DMS 273 (cell line): Measurements from ENCODE around the gene ADIG.

Source experiments
- DNase-seq: peaks from one replicate; lab custom pipeline; 2025; ENCODE audit not compliant: unreplicated experiment; lab: John Stamatoyannopoulos, UW

Gene ADIG

DNA sequence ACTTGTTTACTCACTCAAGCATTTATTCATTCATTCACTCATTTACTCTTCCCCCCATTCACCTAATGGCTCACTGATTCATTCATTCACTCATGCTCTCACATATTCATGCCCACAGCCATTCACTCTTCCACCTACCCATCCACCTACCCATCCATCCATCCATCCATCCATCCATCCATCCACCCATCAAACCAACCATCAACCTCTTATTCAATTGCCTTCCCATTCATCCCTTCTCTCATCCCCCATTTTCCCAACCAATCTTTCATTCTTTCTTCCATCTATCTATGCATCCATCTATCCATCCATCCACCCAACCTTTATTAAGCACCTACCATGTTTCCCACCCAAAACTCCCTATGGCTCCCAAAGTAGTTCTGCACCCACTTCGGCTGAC is 19.1 kb downstream of the ADIG start:
- DNase-seq = no peak

GRCh38 chr20:38601216-38602184 is 20.5 kb downstream of the ADIG start, which contains the start of gene ARHGAP40:
Gene ARHGAP40 (plus strand): TSS chr20:38601809.
- DNase-seq = peak; percentile 55

DNA sequence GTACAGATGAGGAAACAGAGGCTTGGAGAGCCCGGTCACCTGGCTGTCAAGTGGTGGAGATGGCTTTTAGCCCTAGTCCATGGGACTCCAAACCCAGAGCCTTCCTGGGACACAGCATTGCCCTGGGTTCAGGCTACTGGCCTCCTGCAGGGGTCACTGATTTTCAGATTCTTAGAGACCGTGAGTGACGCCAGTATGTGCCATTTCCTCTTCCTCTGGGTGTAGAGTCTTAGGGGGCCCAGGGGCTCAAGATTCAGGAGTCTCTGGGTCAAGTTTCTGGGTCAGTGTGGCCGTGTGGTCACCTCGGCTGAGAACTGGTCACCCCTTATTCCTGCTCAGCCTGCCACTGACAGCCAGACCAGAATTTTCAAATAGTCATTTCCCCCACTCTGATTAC is 21.2 kb downstream of the ADIG start:
- no peak for DNase-seq

- DNase-seq = no peak
Measured at GRCh38 chr20:38603286-38603685, 22.3 kb downstream of the ADIG start.

- DNase-seq = no peak
Measured at GRCh38 chr20:38604873-38605303, 23.9 kb downstream of the ADIG start.

DNA sequence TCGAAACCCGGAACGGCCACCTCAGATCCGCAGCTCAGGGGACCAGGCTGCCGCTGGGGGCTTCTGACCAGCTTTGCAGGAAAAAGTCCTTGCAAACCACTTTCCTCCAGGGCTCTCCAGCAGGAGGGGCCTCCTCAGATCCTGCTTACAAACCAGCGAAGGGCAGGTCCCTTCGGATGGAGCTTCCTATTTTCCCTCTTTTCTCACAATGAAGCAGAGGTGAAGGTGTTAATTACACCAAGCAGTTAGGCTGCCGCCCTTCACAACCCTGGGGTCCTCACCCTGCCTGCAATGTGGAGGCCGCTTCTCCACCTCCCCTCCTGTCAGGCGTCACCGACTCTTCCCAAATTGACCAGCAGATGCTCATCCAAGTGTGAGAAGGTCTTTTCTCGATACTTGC is 26.4 kb downstream of the ADIG start:
- no peak for DNase-seq

- no peak for DNase-seq
Measured at GRCh38 chr20:38608188-38608587, 27.2 kb downstream of the ADIG start.

GRCh38 chr20:38609815-38610214 is 28.8 kb downstream of the ADIG start:
- DNase-seq = peak; percentile 26

GRCh38 chr20:38610521-38610920 is 29.5 kb downstream of the ADIG start:
- DNase-seq = no peak

DNA sequence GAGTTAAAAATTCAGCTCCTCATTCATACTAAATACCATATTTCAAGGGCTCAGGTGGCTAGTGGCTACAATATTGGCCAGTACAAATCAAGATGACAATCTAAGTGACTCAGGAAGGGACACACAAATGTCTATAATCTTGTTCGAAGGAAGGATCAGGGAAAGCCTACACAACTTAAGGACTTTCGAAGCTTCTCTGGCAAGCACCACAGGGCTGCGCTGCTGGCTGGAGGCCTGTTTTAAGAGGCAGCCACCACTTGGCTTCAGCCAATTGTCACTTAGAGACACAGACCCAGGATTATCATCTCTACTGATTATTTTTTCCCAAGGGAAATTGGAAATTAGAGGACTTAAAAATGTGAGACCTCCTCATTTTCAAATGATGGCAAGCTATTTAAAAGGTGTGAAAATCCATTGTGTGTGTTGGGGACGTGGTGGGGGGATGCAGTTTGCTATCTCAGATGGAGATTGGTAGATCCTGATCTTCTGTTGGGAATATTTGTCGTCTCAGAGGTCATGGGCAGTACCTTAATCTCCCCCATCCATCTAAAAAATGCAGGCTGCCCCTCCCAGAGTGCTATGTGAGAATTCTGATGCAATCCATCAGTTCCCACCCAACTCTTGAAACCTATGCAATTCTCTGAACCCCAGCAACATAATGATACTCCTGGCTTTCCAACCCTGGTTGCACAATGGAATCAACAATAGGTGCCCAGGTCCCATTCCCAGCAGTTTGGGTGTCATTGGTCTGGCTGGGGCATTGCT is 31.9 kb downstream of the ADIG start:
- DNase-seq = no peak

DNA sequence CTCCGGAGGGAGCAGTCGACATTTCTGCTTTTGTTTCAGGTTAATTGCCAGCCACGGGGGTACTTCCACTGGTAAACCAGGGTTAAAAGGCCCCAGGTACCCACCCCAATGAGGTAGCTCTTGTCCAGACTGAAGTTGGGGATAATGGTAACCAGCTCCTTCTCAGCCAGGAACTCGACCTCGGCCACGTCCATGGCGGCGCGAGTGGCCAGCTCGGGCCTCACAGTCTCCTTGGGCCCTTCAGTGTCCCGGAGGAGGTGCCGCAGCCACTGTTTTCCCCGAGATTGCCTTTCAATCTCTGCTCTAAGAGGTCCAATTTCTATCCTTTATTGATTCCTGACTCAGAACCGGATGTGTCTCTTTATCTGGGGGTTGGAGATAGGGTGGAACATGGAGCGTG is 34.3 kb downstream of the ADIG start:
- DNase-seq = no peak

DNA sequence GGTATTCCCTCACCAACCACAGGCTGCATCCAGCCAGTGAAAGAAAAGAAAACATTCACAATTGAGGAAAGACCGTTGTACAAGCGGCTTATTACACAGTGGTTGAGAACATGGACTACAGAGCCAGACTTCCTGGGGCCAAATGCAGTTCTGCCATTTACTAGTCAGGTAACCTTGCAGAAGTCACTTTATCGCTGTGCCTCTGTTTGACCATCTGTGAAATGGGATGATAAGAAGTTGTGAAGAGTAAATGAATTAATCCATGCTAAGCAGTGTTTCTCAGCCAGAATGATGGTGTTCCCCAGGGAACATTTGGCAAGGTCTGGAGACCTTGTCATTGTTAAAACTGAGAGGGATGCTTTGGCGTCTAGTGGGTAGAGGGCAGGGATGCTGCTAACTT is 35.5 kb downstream of the ADIG start:
- no peak for DNase-seq

DNA sequence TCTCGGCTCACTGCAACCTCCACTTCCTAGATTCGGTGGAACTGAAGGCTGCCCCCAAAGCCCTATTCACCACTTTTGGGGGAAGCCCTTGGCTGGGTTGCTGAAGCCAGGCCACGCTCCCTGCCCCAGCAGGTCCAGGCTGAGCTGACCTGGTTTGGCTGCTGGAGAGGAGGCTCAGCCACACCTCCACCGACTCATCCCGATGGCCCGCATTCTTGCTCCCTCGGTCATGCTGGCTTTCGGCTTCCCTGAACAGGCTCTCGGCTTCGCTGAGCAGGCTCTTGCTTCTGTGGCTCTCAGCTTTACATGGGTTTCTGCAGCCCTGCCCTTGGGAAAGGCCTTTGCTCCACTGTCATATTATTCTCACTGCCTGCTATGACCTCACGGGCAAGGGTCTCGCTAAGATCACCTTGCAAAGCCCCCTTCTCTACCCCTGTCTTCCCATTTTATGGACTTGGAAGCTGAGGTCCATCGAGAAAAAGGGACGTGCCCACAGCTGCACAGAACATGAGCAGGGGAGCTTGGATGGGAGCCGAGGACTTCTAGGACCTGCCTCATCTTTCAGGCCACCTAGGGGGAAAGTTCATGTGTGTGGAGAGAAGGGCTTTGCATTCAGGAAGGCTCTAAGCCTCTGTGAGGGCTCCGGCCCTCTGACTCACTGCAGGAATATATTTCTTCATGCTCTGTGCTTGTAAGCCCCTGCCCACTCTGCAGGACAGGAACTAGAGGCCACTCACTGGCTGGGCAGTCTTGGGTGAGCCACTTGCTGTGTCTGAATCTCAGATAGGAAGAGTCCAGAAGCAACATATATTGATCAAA is 36.2 kb downstream of the ADIG start:
- DNase-seq = no peak

DNA sequence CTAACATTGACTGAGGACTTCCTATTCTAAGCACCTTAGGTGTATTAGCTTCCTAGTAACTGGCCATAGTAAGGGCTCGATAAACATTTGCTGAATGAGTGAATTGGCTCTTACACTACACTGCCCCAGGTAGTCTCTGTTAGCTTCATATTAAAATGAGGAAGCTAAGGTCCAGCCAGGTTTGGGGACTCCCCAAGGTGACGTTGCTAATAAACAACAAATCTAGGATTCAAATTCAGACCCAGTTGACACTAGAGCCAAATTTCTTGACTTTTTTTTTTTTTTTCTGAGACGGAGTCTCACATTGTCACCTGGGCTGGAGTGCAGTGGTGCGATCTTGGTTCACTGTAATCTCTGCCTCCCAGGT is 36.8 kb downstream of the ADIG start:
- DNase-seq = no peak

GRCh38 chr20:38620441-38620840 is 39.4 kb downstream of the ADIG start:
- no peak for DNase-seq

- DNase-seq = no peak
Measured at GRCh38 chr20:38623061-38623460, 42.1 kb downstream of the ADIG start.

- DNase-seq = no peak
Measured at GRCh38 chr20:38624084-38624483, 43.1 kb downstream of the ADIG start.

GRCh38 chr20:38625896-38626295 is 44.9 kb downstream of the ADIG start:
- DNase-seq = no peak

GRCh38 chr20:38626921-38627659 is 46.1 kb downstream of the ADIG start:
- no peak for DNase-seq
